ENCODE data around the gene CHCT1. TPM values are rescaled to one million over a fixed set of nuclear protein-coding genes. Genes with fewer than 3 reads are reported as not detected.
A peak's percentile ranks its signal among the peaks of the same experiment; 100 is the strongest.
"Not testable (repeated sequence)": the region's sequence is repeated elsewhere in the genome, so short reads cannot be mapped to it uniquely, and the experiment has no call there.

The CHCT1 gene
- total RNA-seq, 4 donors from 2014 or later: not detected

DNA sequence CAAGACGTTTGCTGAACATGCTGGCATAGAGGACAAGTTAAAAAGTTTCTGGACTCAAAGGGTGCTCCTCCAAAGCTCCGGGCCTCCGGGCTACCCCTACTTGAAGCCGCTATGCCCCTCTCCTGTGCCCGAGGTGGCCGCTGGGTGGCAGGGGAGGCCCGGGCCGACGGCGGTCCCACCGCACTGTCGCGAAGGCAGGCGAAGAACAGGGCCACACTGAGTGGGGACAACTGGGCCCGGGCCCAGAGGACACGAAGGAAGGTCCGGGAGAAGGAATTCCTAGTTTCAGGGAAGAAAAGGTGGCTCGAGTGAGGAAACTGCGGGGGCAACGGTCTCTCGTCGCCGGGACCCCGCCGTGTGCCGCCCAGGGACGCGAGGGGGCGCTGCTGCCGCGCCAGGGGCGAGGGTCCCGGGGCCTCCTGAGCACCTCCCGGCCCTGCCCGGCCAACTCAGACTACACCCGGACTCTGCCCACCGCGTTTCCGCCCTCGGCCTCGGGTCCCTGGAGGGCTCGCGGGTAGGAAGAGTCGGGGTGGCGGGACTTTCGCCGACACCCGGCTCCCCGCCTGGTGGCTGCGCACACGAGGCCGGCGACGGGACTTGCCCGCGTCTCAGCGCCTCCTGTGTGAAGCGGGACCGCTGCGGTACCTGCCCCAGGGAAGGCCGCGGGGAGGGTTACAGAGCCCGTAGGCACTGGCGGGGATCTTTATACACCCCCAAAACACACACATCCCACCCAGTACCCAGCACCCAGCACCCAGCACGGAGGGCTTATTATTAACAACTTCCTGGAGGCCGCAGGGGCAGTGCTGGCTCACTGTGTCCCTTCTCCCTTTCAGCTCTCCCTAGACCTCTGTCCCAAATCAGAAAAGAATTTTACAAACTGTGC is 772 bp upstream of the CHCT1 start:
- H3K4me1 ChIP-seq: peaks cover 4 to 15% (median 14%) of the 10 kb centered on the region in 4 donors
- 6% methylated on average over 45 of the region's 66 CpGs for WGBS
- no peak for DNase-seq (ENCODE audit: extremely low spot score)
- intact Hi-C loops (cut with DNase I): no loop called here
- no peaks in the 10 kb centered on the region for H3K36me3 ChIP-seq
- H3K9me3 ChIP-seq: no peaks in the 10 kb centered on the region
- peak overlapping the region; percentile 10 to 38 (median 24) for H3K27ac ChIP-seq (replicated peaks in 1 of 4)
- H3K4me3 ChIP-seq: peak overlapping the region; percentile 53 to 62 (median 58)
- TF ChIP-seq, protein P1, sequence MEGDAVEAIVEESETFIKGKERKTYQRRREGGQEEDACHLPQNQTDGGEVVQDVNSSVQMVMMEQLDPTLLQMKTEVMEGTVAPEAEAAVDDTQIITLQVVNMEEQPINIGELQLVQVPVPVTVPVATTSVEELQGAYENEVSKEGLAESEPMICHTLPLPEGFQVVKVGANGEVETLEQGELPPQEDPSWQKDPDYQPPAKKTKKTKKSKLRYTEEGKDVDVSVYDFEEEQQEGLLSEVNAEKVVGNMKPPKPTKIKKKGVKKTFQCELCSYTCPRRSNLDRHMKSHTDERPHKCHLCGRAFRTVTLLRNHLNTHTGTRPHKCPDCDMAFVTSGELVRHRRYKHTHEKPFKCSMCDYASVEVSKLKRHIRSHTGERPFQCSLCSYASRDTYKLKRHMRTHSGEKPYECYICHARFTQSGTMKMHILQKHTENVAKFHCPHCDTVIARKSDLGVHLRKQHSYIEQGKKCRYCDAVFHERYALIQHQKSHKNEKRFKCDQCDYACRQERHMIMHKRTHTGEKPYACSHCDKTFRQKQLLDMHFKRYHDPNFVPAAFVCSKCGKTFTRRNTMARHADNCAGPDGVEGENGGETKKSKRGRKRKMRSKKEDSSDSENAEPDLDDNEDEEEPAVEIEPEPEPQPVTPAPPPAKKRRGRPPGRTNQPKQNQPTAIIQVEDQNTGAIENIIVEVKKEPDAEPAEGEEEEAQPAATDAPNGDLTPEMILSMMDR (IDR thresholded peaks at IDR 0.05): peak; percentile 85 to 90 (median 88)
- no peak for TF ChIP-seq EP300 (IDR thresholded peaks at IDR 0.05)
- peak in 1 of 2 donors; percentile 15 for TF ChIP-seq POLR2AphosphoS5 (IDR thresholded peaks at IDR 0.05)
- no peaks in the 10 kb centered on the region for H3K27me3 ChIP-seq

DNA sequence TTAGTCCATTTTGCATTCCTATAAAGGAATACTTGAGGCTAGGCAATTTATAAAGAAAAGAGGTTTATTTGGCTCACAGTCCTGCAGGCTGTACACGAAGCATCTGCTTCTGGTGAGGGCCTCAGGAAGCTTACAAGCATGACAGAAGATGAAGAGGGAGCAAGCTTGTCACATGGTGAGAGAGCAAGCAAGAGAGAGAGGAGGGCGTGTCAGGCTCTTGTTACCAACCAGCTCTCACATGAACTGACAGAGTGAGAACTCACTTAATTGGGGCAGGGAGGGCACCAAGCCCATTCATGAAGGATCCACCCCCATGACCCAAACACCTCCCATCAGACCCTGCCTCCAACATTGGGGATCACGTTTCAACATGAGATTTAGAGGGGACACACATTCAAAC is 1.6 kb downstream of the CHCT1 start:
- H3K4me3 ChIP-seq: no peak overlapping the region
- H3K4me1 ChIP-seq: peaks cover 4 to 15% (median 14%) of the 10 kb centered on the region in 4 donors
- DNase-seq (ENCODE audit: extremely low spot score): no peak
- 83% methylated on average over 3 of the region's 3 CpGs for WGBS
- intact Hi-C loops (cut with DNase I): no loop called here
- H3K9me3 ChIP-seq: no peaks in the 10 kb centered on the region
- no peaks in the 10 kb centered on the region for H3K27me3 ChIP-seq
- no peaks in the 10 kb centered on the region for H3K36me3 ChIP-seq
- no peak for TF ChIP-seq POLR2A (IDR thresholded peaks at IDR 0.05; ENCODE audit: low read depth)
- TF ChIP-seq, protein P1 (IDR thresholded peaks at IDR 0.05): no peak
- H3K27ac ChIP-seq (replicated peaks in 1 of 4): no peak overlapping the region

DNA sequence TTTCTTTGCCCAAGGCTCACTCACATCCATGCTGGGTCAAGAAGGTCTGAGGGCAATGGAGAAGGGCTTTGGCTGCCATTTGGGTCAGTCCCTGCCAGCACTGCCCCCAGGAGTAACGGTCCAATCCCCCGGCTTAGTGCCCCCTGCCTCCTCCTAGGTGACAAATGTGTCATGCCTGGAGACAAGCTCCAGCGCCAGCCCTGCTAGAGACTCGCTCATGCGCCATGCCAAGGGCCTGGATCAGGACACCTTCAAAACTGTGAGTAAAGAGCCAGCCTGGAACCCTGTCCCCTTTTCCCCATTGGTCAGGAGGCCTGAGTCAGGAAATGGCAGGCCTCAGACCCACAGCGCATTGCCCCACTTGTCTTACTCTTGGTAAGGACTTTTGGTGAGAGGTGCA is 3.3 kb downstream of the CHCT1 start:
- Histone ChIP-seq H3K36me3 (no peaks in the 10 kb centered on the region), H3K9me3 (no peaks in the 10 kb centered on the region), H3K4me1 (peaks cover 4 to 15% (median 14%) of the 10 kb centered on the region in 4 donors), H3K27me3 (no peaks in the 10 kb centered on the region), H3K27ac (replicated peaks in 1 of 4) (no peak overlapping the region), H3K4me3 (no peak overlapping the region)
- intact Hi-C loops (cut with DNase I): no loop called here
- no peak for TF ChIP-seq POLR2A (IDR thresholded peaks at IDR 0.05; ENCODE audit: low read depth)
- no peak for TF ChIP-seq POLR2AphosphoS5 (IDR thresholded peaks at IDR 0.05)
- TF ChIP-seq, protein P1 (IDR thresholded peaks at IDR 0.05): no peak
- no peak for TF ChIP-seq EP300 (IDR thresholded peaks at IDR 0.05)
- WGBS: 88% methylated on average over 6 of the region's 6 CpGs
- DNase-seq (ENCODE audit: extremely low spot score): no peak

DNA sequence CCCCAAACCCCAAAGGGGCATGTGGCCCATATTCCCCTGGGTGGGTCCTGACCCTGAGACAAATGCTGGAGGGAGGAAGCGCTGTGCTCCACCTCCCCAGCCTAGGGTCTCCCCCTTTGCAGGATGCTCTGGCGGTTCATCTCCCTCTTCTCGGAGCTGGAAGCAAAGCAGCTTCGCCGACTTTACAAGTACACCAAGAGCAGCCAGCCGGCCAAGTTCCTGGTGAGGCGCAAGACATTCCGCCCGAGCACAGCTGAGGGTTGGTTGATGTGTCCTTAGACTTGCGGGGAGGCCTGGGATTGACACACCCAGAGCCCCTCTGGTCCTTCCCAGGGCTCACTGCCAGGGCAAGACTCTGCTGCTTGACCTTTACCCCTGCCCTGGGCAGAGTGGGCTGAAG is 4.3 kb downstream of the CHCT1 start:
- intact Hi-C loops (cut with DNase I): no loop called here
- Histone ChIP-seq H3K27ac (replicated peaks in 1 of 4) (no peak overlapping the region), H3K27me3 (no peaks in the 10 kb centered on the region), H3K9me3 (no peaks in the 10 kb centered on the region), H3K36me3 (no peaks in the 10 kb centered on the region), H3K4me3 (no peak overlapping the region), H3K4me1 (peaks cover under 1 to 7% (median 5%) of the 10 kb centered on the region in 4 donors)
- no peak for DNase-seq (ENCODE audit: extremely low spot score)
- 95% methylated on average over 9 of the region's 10 CpGs for WGBS
- TF ChIP-seq EP300 (IDR thresholded peaks at IDR 0.05): no peak
- TF ChIP-seq POLR2A (IDR thresholded peaks at IDR 0.05; ENCODE audit: low read depth): no peak
- no peak for TF ChIP-seq POLR2AphosphoS5 (IDR thresholded peaks at IDR 0.05)
- TF ChIP-seq, protein P1 (IDR thresholded peaks at IDR 0.05): no peak

DNA sequence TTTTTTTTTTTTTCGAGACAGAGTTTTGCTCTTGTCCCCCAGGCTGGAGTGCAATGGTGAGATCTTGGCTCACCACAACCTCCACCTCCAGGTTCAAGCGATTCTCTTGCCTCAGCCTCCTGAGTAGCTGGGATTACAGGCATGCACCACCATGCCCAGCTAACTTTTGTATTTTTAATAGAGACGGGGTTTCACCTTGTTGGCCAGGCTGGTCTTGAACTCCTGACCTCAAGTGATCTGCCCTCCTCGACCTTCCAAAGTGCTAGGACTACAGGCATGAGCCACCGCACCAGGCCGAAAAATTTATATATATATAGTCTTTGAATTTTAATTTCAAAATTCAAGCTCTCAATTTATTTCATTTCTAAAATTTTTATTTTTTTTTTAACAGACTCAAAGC is 6.2 kb downstream of the CHCT1 start:
- DNase-seq (ENCODE audit: extremely low spot score); H3K4me1 ChIP-seq; H3K27ac ChIP-seq (replicated peaks in 1 of 4); H3K9me3 ChIP-seq; intact Hi-C loops (cut with DNase I); H3K36me3 ChIP-seq; H3K27me3 ChIP-seq; H3K4me3 ChIP-seq: not testable (repeated sequence)
- 89% methylated on average over 6 of the region's 6 CpGs for WGBS

DNA sequence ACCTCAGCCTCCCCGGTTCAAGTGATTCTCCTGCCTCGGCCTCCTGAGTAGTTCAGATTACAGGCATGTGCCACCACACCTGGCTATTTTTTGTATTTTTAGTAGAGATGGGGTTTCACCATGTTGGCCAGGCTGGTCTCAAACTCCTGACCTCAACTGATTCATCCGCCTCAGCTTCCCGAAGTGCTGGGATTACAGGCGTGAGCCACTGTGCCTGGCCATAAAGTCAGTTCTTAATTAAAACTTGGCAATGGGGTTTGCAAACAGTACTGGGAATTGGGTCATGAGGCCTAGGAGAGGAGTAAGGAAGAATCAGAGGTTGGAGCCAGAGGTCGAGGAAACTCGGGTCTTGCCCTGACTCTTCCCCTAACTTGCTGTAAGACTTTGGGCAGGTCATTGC is 8.3 kb downstream of the CHCT1 start:
- not testable (repeated sequence) for DNase-seq (ENCODE audit: extremely low spot score); H3K9me3 ChIP-seq; H3K4me3 ChIP-seq; H3K36me3 ChIP-seq; H3K27ac ChIP-seq (replicated peaks in 1 of 4); H3K27me3 ChIP-seq; H3K4me1 ChIP-seq
- WGBS: 94% methylated on average over 7 of the region's 7 CpGs
- intact Hi-C loops (cut with DNase I): loop anchor here (5.0 to 10.0 kb wide), 2 partner anchors 198 to 326 kb away; no protein-coding TSS in a partner anchor

DNA sequence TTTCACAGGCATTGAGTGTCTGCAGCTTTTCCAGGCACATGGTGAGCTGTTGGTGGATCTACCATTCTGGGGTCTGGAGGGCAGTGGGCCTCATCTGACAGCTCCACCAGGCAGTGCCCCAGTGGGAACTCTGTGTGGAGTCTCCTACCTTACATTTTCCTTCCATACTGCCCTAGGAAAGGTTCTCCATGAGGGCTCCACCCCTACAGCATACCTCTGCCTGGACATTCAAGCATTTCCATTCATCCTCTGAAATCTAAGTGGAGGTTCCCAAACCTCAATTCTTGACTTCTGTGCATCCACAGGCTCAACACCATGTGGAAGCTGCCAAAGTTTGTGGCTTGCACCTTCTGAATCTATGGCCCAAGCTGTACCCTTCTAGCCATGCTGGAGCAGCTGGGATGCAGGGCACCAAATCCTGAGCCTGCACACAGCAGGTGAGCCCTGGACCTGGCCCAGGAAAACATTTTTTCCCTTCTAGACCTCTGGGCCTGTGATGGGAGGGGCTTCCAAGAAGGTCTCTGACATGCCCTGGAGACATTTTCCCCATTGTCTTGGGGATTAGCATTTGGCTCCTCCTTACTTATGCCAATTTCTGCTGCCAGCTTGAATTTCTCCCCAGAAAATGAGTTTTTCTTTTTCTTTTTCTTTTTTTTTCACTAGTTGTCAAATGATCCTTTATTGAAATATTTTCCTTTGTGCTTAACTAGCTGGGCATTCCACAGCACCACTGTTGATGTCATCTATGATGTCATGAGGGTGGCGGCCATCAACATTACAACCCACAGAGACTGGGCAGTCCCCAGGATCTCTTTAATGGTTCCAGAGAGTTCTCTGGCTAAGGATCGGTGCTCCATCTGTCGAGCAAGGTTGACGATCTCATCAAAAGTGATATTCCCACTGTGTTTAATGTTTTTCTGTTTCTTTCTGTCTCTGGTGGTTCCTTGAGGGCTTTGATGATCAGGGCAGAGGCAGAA is 11.0 kb downstream of the CHCT1 start:
- H3K36me3 ChIP-seq; H3K9me3 ChIP-seq; H3K27me3 ChIP-seq; H3K4me3 ChIP-seq; H3K4me1 ChIP-seq; DNase-seq (ENCODE audit: extremely low spot score); H3K27ac ChIP-seq (replicated peaks in 1 of 4): not testable (repeated sequence)
- intact Hi-C loops (cut with DNase I): loop anchor here (5.0 to 10.0 kb wide), 2 partner anchors 201 to 329 kb away; no protein-coding TSS in a partner anchor
- WGBS: 97% methylated on average over 4 of the region's 4 CpGs

Measured in esophagus muscularis mucosa (tissue), 4 donors.